HG03066 (cell line): Measurements from ENCODE around the gene BAIAP2L2.

Source experiments
- ATAC-seq: cut with Tn5 transposase; IDR thresholded peaks from one replicate; pipeline ENCODE4 v1.9.1; 2021; ENCODE audit warnings: low read depth; ENCODE audit not compliant: unreplicated experiment

BAIAP2L2 gene

GRCh38 chr22:38070250-38070921, 40.1 kb downstream of the BAIAP2L2 start:
- ATAC-seq = no peak

DNA sequence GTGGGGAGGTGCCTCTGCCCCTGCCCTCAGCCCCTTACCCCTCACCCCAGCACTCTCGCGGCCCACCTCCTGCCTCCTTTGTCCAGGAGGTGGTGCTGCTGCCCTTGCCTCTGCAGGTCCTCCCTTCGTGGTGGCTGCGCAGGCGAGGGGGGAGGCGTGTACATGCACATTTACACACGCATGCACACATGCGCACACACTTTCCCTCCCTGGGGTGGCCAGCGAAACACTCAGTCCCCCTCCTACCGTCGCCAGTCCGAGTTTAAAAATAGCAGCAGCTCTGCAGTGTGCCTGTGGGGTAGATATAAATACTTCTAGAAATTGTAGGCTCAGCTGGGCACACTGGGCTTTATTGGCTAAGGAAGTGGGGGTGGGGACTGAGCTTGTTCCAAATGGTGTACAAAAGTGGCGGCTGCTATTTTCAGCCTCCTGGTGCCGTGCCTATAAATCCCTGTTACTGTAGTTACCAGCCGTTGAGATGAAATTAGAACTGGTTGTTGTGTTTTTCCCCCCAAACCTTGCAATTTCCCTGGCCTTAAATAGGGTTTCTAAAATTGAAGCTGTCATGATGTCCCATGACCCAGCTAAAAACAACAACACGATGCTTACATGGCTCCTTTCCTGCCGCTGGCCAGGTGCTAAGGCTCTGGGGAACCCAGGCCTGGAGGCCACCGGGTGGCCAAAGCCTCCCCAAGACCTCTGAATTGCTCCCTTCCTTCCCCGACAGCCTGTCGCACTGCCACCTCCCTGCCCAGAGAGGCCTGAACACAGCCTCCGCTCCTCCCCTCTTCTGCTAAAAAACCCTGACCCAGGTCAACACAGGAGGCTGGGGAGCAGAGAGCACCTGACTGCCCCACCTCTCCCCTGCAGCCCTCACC, 40.9 kb downstream of the BAIAP2L2 start:
- no peak for ATAC-seq

- ATAC-seq = no peak
These were observed 41.7 kb downstream of the BAIAP2L2 start for GRCh38 chr22:38068641-38069371.

DNA sequence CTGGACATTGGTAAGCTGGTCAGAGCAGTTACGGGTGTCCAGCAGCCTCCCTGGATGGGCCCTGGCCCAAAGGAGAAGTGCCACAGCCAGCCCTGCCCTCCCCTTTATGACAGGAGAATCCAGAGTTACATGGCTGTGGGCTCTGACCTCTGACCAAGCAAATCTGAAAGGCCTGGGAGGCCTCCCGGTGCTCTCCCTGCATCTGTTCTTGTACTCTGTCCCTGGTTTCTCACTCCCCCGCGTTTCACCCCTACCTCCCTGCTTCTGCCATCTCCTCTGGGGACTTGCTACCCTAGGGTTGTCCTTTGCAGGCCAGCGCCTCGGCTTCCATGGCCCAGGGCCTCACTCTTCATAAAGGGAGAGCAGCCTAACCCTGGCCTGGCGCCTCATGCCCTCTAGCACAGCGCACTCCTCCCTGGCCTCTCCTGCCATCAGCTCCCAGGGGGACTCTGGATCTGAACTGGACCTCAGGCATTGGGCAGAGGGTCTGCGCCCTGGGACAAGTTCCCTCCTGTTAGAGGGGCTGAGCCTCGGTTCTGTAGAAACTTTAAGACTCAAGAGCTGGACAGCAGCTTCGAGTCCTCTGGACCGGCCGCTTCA, 42.6 kb downstream of the BAIAP2L2 start:
- ATAC-seq = no peak

GRCh38 chr22:38067028-38067415, 43.5 kb downstream of the BAIAP2L2 start:
- no peak for ATAC-seq

GRCh38 chr22:38066381-38067027, 44.0 kb downstream of the BAIAP2L2 start:
- no peak for ATAC-seq

DNA sequence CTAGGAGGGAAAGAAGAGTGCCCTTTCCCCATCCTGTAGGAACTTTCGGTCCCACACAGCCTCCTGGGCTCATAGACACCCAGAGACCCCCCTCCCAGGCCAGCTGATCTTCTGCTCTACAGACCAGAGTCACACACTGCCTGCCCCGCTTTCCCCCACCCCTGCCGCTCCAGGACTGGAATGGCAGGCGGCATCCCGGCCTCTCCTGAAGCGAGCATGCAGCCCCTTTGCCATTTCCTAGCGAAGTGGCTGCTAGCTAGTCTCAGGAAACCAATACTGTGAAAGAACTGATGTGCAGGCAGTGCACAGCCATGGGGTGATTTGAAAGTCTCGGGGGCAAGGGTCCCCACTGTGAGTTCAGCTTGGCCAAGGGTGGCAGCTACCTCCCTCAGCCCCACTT, 44.9 kb downstream of the BAIAP2L2 start:
- no peak for ATAC-seq

DNA sequence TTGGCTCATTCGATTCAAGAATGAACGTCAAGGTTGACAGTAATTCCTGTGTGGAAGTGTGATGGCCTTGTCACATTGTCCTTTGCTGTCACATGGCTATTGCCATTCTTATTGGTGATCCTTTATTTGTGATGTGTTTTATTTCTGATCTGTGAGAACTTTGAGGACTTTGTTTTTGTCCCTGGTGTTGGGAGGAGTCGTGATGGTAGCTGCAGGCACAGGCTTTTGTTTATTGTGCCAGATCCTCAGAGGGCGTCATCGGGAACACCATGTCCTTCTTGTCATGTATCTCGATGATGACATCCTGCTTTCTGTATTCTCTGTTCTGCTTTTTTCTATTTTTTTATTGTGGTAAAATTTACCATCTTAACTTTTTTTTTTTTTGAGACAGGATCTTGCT, 47.7 kb downstream of the BAIAP2L2 start:
- no peak for ATAC-seq

- ATAC-seq = no peak
These were observed 53.3 kb downstream of the BAIAP2L2 start, which contains the start of gene PICK1 for GRCh38 chr22:38056969-38057891. Gene PICK1, plus strand, starts transcription at chr22:38057404. Its CDS starts 406 bp downstream, at chr22:38057810.

DNA sequence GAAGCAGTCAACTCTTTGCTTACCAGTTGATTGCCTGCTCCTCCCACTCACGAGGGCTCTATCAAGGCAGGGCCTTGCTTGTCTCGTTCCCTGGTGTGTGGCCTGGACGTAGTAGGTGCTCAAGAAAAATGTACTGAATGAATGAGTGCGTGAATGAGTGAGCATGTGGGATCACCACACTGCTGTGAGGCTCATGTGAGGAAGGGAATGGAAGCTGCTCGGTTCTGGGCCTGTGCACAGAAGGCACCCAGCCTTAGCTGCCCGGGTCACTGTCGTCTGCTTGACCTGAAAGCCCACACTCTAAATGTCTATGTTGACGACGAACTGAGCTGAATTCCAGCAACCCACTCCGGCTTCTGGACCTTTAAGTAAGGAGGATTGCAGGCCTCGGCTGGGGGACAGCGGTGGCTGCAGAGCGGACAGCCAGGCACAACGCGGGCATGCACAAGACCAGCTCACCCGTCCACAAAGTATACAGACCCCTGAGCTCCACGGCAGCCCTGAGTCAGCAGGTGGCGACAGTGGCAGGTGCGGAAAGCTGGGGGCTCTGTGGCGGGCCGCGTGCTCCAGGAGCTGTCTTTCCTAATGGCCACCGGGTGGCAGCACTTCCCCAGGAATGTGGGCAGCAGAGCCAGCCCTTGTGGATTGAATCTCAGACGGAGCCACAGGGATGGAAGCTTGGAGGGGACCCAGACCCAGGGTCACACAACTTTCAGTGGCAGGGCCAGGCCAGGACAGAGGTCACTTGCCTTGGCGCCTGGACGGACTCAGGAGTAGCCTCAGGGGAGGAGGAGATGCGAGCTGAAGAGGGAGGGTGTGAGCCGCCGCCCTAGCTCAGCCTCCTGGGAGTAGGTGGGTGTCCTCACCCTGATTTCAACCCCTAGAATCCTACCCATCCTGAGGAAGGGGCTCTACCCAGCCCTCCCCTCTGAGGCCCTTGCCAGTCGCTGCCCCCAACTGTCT, 58.3 kb downstream of the BAIAP2L2 start:
- no peak for ATAC-seq

DNA sequence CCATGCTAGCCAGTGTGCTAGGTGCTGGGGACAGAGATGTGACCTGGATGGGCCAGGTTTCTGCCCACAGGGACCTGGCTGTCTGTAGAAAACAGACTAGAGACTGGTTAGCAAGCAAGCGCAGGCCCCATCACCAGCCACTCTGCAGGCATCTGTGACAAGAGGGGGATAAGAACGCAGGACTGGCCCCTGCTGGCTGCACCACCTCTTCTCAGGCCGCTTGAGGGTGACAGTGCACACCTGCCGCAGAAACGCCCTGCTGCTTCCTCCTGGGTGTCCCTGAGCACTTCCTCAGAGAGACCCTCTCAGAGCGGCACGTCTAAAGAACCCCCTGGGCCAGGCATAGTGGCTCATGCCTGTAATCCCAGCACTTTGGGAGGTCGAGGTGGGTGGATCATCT, 59.2 kb downstream of the BAIAP2L2 start:
- ATAC-seq = no peak

DNA sequence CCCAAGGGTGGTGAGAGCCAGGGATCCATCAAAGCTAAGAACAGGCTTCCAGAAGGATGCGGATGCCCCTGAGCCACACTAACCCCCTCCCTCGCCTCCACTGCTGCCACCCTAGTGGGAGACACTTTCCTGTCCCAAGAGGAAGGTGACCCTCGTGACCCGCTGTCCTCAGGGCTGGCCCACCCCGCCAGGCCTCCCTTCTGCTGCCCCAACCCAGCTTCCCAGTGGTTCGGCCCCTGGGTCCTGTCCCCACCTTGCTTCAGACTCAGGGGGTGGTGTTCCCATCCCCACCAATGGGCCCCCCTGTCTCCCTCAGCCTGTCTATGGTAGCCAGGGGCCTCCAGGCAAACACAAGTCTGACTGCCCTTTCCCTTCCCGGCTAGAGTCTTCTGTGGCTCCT, 59.8 kb downstream of the BAIAP2L2 start:
- no peak for ATAC-seq

- ATAC-seq = no peak
These were observed 60.5 kb downstream of the BAIAP2L2 start for GRCh38 chr22:38049812-38050619.

DNA sequence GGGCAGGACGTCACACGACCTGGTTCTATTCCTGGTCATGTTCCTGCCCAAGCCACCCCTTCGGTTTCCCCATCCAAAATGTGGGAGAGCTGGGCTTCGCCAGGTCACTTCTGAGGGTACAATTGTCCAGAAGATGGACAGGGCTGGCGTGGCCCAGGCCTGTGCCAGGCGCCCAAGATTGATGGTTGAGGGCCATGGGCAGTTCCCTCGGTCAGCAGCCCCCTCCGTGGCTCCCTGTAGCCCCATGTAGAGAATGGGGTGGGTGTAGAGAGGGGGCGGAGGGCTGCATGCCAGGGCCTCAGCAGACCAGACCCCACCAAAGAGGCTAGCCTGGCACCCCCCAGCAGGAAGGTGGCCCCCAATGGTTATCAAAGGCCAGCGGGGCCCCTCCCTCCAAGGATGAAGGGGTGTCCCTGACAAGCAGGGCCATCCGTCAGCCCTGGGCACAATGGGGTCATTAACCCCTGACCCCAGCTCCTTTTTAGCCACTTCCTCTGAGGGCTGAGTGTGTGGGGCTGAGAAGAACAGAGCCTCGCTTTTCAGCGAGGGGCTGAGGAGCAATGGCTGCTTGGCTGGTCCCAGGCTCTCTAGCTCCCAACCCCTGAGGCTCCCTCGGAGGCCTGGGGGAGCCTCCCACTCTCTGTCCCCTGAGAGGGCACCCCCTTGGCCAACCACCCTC, 64.3 kb downstream of the BAIAP2L2 start:
- no peak for ATAC-seq

DNA sequence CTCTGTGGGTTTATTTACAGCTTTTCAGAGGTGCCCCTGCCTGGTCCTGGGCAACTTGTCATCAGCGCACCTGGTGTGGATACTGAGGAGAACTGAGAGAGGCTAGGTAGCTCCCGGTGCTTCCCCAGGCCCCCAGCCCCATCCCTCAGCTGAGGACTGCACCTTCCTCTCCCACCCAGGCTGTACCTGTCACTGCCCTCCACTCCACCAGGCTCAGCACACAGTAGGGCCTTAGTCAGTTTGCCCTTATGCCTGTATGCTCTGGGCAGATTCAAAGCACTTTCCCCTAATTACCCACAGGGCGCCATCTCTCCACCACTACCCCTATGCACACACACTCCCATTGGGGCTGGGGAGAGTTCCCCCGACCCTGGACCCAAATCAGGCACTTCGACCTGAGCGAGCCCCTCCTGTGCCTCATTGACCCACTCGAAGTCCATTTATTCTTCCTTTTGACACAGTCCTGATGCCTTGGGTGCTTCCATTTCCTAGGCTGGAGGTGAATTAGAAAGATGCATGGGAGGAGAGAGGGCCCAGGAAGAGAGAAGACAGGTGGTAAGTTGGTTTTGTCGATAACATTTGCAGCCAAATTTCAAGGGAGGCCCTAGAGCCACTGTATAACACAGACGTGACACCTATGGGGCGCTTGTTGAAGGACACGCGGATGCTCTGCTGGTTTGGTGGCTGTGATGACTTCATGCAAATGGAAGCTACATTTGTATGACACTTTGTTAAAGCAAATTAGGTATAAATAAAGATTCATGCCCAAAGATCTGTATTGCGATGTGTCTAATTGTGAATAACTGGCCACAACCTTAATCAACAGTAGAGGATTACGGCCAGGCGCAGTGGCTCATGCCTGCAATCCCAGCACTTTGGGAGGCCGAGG, 67.1 kb downstream of the BAIAP2L2 start:
- ATAC-seq = no peak

DNA sequence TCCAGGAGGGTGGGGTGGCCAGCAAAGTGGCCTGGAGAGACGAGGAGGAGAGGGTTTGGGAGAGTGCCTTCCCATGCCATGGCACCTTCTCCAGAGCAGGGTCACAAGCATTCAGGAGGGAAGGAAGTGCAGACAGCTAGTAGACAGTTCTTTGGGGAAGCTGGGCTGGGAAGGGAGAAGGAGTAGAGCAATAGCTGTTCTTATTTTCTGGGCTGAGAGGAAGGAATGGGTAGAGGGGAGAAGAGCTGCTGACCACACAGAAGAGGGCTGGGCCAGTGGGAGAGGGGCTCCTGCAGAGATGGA, 68.0 kb downstream of the BAIAP2L2 start:
- ATAC-seq = no peak
